GM12891 (cell line): Measurements from ENCODE around the gene SPATS1.

ENCODE experiments used
- POLR2A ChIP-seq: IDR thresholded peaks from 2 replicates; pipeline ENCODE4 v1.6.1; 2011; ENCODE audit warnings: low read depth, low read length, control low read depth
- TAF1 ChIP-seq: IDR thresholded peaks from 2 replicates; pipeline ENCODE4 v1.6.1; 2011; ENCODE audit warnings: low read depth, low read length, control low read depth

GRCh38 chr6:44349904-44350649 is 7.6 kb downstream of the SPATS1 start:
- TF ChIP-seq POLR2A (no peak), TAF1 (no peak)
